ENCODE data around the gene PTPA.

GRCh38 chr9:129162497-129163197 lies 51.4 kb downstream of the PTPA start:
- no peak for TF ChIP-seq CTCF (IDR thresholded peaks at IDR 0.05; ENCODE audit: borderline replicate concordance, extremely low read depth, low read length, poor library complexity, severe bottlenecking)
- TF ChIP-seq EZH2 (IDR thresholded peaks at IDR 0.05; ENCODE audit: borderline replicate concordance, low read depth, low read length, severe bottlenecking), result no peak

Measured in DND-41 (cell line).